Measurements from ENCODE around the gene PRPH. TPM values are rescaled to one million over a fixed set of nuclear protein-coding genes. Genes with fewer than 3 reads are reported as not detected.

The PRPH gene
- total and polyA plus RNA-seq, 4 donors: 0.19 to 2.7 (median 0.67) TPM

DNA sequence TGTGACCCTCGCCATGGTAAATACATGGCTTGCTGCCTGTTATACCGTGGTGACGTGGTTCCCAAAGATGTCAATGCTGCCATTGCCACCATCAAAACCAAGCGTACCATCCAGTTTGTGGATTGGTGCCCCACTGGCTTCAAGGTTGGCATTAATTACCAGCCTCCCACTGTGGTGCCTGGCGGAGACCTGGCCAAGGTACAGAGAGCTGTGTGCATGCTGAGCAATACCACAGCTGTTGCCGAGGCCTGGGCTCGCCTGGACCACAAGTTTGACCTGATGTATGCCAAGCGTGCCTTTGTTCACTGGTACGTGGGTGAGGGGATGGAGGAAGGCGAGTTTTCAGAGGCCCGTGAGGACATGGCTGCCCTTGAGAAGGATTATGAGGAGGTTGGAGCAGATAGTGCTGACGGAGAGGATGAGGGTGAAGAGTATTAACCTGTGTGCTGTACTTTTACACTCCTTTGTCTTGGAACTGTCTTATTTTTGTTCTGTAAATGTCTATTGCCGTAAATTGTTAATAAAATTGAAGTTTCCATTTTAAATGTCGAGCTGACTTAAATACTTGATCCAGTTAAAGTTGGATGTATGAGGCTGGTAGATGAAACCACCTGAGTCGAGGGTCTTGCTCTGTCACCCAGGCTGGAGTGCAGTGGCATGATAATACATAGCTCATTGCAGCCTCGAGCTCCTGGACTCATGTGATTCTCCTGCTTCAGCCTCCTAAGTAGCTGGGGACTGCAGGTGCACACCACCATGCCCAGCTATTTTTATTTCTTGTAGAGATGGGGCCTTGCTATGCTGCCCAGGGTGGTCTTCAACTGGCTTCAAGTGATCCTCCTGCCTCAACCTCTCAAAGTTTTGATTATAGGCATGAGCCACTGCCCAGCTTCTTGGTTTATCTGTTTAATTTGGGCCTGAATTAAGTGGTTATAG, 21.9 kb upstream of the PRPH start:
- no peak for DNase-seq
- WGBS, 2 donors: 95 to 98% methylated on average over 16 of the region's 16 CpGs
- Histone ChIP-seq H3K4me3 (no peak overlapping the region), H3K27me3 (ENCODE audit: control insufficient read depth in 3 of 3, insufficient read depth in 3 of 3, low read length in 2 of 3) (no peaks in the 10 kb centered on the region), H3K9ac (ENCODE audit: insufficient read depth in 1 of 2, low read length in 2 of 2) (no peak overlapping the region), H3K9me3 (ENCODE audit: control insufficient read depth in 4 of 4, insufficient read depth in 3 of 4, low read length in 3 of 4) (no peaks in the 10 kb centered on the region), H3K4me1 (ENCODE audit: control insufficient read depth in 5 of 5, insufficient read depth in 5 of 5, low read length in 5 of 5) (no peaks in the 10 kb centered on the region), H3K36me3 (ENCODE audit: control insufficient read depth in 4 of 4, insufficient read depth in 4 of 4, low read length in 4 of 4) (peaks cover 5 to 33% (median 20%) of the 10 kb centered on the region in 4 donors), H3K27ac (ENCODE audit: low read depth in 1 of 2, low read length in 1 of 2) (no peak overlapping the region)
- TF ChIP-seq, protein P1, sequence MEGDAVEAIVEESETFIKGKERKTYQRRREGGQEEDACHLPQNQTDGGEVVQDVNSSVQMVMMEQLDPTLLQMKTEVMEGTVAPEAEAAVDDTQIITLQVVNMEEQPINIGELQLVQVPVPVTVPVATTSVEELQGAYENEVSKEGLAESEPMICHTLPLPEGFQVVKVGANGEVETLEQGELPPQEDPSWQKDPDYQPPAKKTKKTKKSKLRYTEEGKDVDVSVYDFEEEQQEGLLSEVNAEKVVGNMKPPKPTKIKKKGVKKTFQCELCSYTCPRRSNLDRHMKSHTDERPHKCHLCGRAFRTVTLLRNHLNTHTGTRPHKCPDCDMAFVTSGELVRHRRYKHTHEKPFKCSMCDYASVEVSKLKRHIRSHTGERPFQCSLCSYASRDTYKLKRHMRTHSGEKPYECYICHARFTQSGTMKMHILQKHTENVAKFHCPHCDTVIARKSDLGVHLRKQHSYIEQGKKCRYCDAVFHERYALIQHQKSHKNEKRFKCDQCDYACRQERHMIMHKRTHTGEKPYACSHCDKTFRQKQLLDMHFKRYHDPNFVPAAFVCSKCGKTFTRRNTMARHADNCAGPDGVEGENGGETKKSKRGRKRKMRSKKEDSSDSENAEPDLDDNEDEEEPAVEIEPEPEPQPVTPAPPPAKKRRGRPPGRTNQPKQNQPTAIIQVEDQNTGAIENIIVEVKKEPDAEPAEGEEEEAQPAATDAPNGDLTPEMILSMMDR (IDR thresholded peaks at IDR 0.05; ENCODE audit: control extremely low read depth, extremely low read depth): no peak
- ATAC-seq (ENCODE audit: insufficient read depth, low FRiP score): no peak

DNA sequence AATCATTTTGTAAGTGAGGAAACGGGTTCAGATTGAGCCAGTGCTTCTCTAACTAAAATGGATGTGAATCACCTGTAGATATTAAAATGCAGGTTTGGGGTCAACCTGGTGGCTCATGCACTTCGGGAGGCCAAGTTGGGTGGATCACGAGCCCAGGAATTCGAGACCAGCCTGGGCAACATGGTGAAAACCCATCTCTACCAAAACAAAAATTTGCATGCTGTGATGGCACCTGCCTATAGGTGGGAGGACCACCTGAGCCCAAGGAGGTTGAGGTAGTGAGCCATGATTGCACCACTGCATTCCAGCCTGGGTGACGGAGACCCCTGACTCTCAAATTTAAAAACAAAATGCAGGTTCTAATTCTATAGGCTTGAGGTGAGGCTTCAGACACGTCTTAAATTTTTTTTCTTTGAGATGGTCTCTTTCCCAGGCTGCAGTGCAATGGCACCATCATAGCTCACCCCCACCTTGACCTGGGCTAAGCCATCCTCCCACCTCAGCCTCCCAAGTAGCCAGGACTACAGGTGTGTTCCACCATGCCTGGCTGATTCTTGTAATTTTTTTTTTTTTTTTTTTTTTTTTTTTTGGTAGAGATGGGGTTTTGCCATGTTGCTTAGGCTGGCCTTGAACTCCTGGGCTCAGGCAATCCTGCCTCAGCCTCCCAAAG, 21.1 kb upstream of the PRPH start:
- whole genome bisulfite sequencing, 2 donors: 96% methylated on average over 6 of the region's 6 CpGs
- no peak overlapping the region for H3K4me3 ChIP-seq
- H3K27me3 ChIP-seq (ENCODE audit: control insufficient read depth in 3 of 3, insufficient read depth in 3 of 3, low read length in 2 of 3): no peaks in the 10 kb centered on the region
- peaks cover 5 to 33% (median 20%) of the 10 kb centered on the region in 4 donors for H3K36me3 ChIP-seq (ENCODE audit: control insufficient read depth in 4 of 4, insufficient read depth in 4 of 4, low read length in 4 of 4)
- no peaks in the 10 kb centered on the region for H3K4me1 ChIP-seq (ENCODE audit: control insufficient read depth in 5 of 5, insufficient read depth in 5 of 5, low read length in 5 of 5)
- TF ChIP-seq, protein P1 (IDR thresholded peaks at IDR 0.05; ENCODE audit: control extremely low read depth, extremely low read depth): no peak
- DNase-seq (no peak), ATAC-seq (ENCODE audit: insufficient read depth, low FRiP score) (no peak)
- no peak overlapping the region for H3K27ac ChIP-seq (ENCODE audit: low read depth in 1 of 2, low read length in 1 of 2)
- no peaks in the 10 kb centered on the region for H3K9me3 ChIP-seq (ENCODE audit: control insufficient read depth in 4 of 4, insufficient read depth in 3 of 4, low read length in 3 of 4)
- H3K9ac ChIP-seq (ENCODE audit: insufficient read depth in 1 of 2, low read length in 2 of 2): no peak overlapping the region

DNA sequence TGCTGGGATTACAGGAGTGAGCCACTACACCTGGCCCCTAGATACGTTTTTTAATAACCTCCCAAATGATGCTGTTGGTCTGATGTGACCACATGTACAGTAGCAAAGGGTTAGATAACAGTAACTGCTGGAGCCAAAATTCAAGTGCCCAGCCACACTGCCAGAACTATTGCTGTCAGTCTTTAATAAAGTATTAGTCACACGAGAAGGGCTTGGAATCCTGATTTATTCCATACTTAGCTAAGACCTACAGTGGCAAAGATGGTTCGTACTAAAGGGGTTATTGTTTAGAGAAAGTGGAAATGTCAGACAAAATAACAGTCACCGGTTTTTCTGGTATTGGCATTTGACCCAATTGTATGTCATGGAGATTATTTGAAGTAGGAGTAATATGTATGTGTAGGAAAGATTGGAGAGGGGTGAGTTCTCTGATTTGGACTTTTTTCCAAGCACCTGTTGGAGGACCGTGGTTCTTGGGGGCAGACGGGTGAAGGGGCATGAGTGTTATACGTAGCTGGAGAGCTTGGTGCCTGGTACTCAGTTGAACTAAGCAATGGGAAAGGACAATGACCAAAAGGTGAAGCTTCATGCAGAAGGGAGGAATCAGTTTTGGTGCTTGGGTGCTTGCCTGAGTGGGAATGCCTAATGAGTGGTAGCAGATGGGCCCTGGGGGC, 20.4 kb upstream of the PRPH start:
- peaks cover 5 to 29% (median 20%) of the 10 kb centered on the region in 4 donors for H3K36me3 ChIP-seq (ENCODE audit: control insufficient read depth in 4 of 4, insufficient read depth in 4 of 4, low read length in 4 of 4)
- whole genome bisulfite sequencing, 2 donors: 81 to 93% methylated on average over 7 of the region's 7 CpGs
- H3K27ac ChIP-seq (ENCODE audit: low read depth in 1 of 2, low read length in 1 of 2): no peak overlapping the region
- no peak for ATAC-seq (ENCODE audit: insufficient read depth, low FRiP score)
- DNase-seq: no peak
- TF ChIP-seq, protein P1 (IDR thresholded peaks at IDR 0.05; ENCODE audit: control extremely low read depth, extremely low read depth): no peak
- H3K27me3 ChIP-seq (ENCODE audit: control insufficient read depth in 3 of 3, insufficient read depth in 3 of 3, low read length in 2 of 3): no peaks in the 10 kb centered on the region
- no peak overlapping the region for H3K9ac ChIP-seq (ENCODE audit: insufficient read depth in 1 of 2, low read length in 2 of 2)
- no peaks in the 10 kb centered on the region for H3K4me1 ChIP-seq (ENCODE audit: control insufficient read depth in 5 of 5, insufficient read depth in 5 of 5, low read length in 5 of 5)
- no peak overlapping the region for H3K4me3 ChIP-seq
- no peaks in the 10 kb centered on the region for H3K9me3 ChIP-seq (ENCODE audit: control insufficient read depth in 4 of 4, insufficient read depth in 3 of 4, low read length in 3 of 4)
